ENCODE results near the gene TRAF1.

Gene TRAF1

GRCh38 chr9:120894321-120895148 is 32.1 kb downstream of the TRAF1 start:
- no peaks in the 10 kb centered on the region for H3K4me1 ChIP-seq (ENCODE audit: control insufficient read depth, insufficient read depth, low read length)
- H3K4me3 ChIP-seq (ENCODE audit: insufficient read depth, low read depth, low read length) = no peak overlapping the region
- H3K36me3 ChIP-seq (ENCODE audit: control insufficient read depth, insufficient read depth, low read length) = no peaks in the 10 kb centered on the region
- no peak overlapping the region for H3K27ac ChIP-seq (ENCODE audit: insufficient read depth, low read depth, low read length, poor library complexity, severe bottlenecking)
- WGBS, 2 experiments = 48 to 49% methylated on average over 63 of the region's 63 CpGs
- peaks cover 16% of the 10 kb centered on the region for H3K27me3 ChIP-seq (ENCODE audit: control insufficient read depth, insufficient read depth, low read length, poor library complexity, severe bottlenecking)
- H3K9me3 ChIP-seq (ENCODE audit: control insufficient read depth, low read length) = no peaks in the 10 kb centered on the region

GRCh38 chr9:120893611-120894307 is 32.8 kb downstream of the TRAF1 start:
- no peak overlapping the region for H3K27ac ChIP-seq (ENCODE audit: insufficient read depth, low read depth, low read length, poor library complexity, severe bottlenecking)
- 94 to 95% methylated on average over 13 of the region's 13 CpGs for WGBS, 2 experiments
- H3K27me3 ChIP-seq (ENCODE audit: control insufficient read depth, insufficient read depth, low read length, poor library complexity, severe bottlenecking) = peaks cover 16% of the 10 kb centered on the region
- H3K4me3 ChIP-seq (ENCODE audit: insufficient read depth, low read depth, low read length) = no peak overlapping the region
- H3K9me3 ChIP-seq (ENCODE audit: control insufficient read depth, low read length) = no peaks in the 10 kb centered on the region
- H3K36me3 ChIP-seq (ENCODE audit: control insufficient read depth, insufficient read depth, low read length) = no peaks in the 10 kb centered on the region
- no peaks in the 10 kb centered on the region for H3K4me1 ChIP-seq (ENCODE audit: control insufficient read depth, insufficient read depth, low read length)

DNA sequence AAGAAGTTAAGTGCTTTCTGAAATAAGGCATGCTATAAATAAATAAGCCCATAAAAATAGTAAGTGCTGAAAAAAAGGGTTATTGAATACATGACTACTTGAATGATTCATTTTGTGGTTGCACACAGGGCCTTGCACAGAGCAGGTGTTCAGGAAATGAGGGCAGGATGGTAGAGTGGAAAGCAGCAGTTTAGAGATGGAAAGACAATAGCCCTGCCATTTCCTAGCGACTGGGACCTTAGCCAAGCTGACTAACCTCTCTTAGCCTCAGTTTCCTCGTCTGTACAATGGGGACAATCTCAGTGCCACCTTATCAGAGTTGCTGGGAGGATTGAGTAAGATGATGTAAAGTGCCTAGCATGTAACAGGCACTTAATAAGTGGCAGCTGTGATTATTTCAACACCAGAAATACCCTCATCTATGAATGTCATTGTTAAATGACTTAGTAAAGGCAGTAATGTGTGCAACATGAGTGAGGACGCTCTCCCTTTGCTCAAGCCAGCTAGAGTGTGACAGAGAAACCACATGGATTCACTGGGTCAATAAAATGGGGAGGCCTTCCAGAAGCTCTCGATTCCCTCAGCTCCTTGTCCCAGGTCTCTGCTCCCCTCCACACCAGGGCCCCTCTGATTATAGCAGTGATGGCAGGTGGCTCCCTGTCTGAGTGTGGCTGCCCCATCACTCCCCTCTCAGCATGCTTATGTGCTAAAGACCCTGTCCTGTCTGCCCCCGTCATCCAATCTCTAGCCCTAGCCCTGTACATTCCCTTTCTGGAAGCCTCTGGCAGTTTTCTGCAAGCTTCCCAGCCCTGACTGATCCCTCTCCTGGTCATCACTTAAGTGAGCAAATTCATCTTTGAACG is 33.6 kb downstream of the TRAF1 start:
- Histone ChIP-seq H3K4me3 (ENCODE audit: insufficient read depth, low read depth, low read length) (no peak overlapping the region), H3K9me3 (ENCODE audit: control insufficient read depth, low read length) (no peaks in the 10 kb centered on the region), H3K27me3 (ENCODE audit: control insufficient read depth, insufficient read depth, low read length, poor library complexity, severe bottlenecking) (peaks cover 16% of the 10 kb centered on the region), H3K4me1 (ENCODE audit: control insufficient read depth, insufficient read depth, low read length) (no peaks in the 10 kb centered on the region), H3K27ac (ENCODE audit: insufficient read depth, low read depth, low read length, poor library complexity, severe bottlenecking) (no peak overlapping the region), H3K36me3 (ENCODE audit: control insufficient read depth, insufficient read depth, low read length) (no peaks in the 10 kb centered on the region)
- 91 to 93% methylated on average over 6 of the region's 6 CpGs for WGBS, 2 experiments

- Histone ChIP-seq H3K4me3 (ENCODE audit: insufficient read depth, low read depth, low read length) (no peak overlapping the region), H3K9me3 (ENCODE audit: control insufficient read depth, low read length) (no peaks in the 10 kb centered on the region), H3K27me3 (ENCODE audit: control insufficient read depth, insufficient read depth, low read length, poor library complexity, severe bottlenecking) (peaks cover 16% of the 10 kb centered on the region), H3K36me3 (ENCODE audit: control insufficient read depth, insufficient read depth, low read length) (no peaks in the 10 kb centered on the region), H3K4me1 (ENCODE audit: control insufficient read depth, insufficient read depth, low read length) (no peaks in the 10 kb centered on the region), H3K27ac (ENCODE audit: insufficient read depth, low read depth, low read length, poor library complexity, severe bottlenecking) (no peak overlapping the region)
- 83% methylated on average over 14 to 15 of the region's 15 CpGs for WGBS, 2 experiments
Observed at GRCh38 chr9:120891884-120892747, 34.5 kb downstream of the TRAF1 start.

- Histone ChIP-seq H3K9me3 (ENCODE audit: control insufficient read depth, low read length) (no peaks in the 10 kb centered on the region), H3K4me1 (ENCODE audit: control insufficient read depth, insufficient read depth, low read length) (peaks cover 3% of the 10 kb centered on the region), H3K27me3 (ENCODE audit: control insufficient read depth, insufficient read depth, low read length, poor library complexity, severe bottlenecking) (peaks cover 16% of the 10 kb centered on the region), H3K4me3 (ENCODE audit: insufficient read depth, low read depth, low read length) (no peak overlapping the region), H3K27ac (ENCODE audit: insufficient read depth, low read depth, low read length, poor library complexity, severe bottlenecking) (no peak overlapping the region), H3K36me3 (ENCODE audit: control insufficient read depth, insufficient read depth, low read length) (no peaks in the 10 kb centered on the region)
- WGBS, 2 experiments = 93 to 94% methylated on average over 10 of the region's 10 CpGs
Observed at GRCh38 chr9:120891245-120891883, 35.2 kb downstream of the TRAF1 start.

DNA sequence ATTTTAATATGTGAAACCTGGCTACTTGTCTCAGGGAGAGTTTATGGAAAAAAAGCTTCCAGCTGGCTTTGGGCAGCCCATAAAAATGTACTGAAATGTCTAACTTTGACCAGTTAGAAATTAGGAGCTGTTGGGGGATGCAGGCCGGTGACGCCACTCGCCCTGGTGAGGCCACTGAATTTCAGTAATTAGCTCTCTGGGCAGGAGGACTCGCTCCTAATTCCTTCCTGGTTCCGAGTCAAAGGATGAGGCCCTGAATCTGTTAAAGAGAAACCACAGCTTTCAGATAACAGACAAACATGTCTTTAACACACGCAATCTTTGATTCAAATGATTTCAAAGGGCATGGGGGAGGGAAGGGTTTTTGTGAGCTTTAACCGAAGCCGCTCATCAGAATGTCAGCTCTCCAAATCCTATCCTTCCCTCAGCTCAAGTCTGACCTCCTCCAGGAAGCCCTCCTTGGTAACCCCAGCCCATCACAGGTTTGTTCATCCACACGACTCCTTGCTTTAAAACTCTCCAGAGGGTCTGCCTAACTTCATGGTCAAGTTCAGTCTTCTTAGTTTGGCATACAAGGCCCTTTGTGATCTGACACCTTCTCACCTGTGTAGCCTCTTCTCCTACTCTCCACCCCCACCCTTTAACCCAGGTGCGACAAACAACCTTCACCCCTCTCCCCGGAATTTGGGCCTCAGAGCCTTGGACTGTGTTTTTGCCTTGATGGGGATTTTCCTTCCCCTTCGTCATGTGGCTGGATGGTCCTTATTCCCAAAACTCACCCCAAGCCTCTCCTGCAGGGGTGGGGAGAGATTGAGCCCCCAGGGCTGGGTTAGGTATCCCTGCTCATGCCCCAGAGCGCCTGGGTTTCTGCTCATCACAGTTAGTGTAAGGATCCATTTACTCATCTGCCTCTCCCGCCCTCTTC is 36.0 kb downstream of the TRAF1 start:
- Histone ChIP-seq H3K9me3 (ENCODE audit: control insufficient read depth, low read length) (no peaks in the 10 kb centered on the region), H3K27me3 (ENCODE audit: control insufficient read depth, insufficient read depth, low read length, poor library complexity, severe bottlenecking) (peaks cover 16% of the 10 kb centered on the region), H3K36me3 (ENCODE audit: control insufficient read depth, insufficient read depth, low read length) (no peaks in the 10 kb centered on the region), H3K27ac (ENCODE audit: insufficient read depth, low read depth, low read length, poor library complexity, severe bottlenecking) (no peak overlapping the region), H3K4me3 (ENCODE audit: insufficient read depth, low read depth, low read length) (no peak overlapping the region), H3K4me1 (ENCODE audit: control insufficient read depth, insufficient read depth, low read length) (peaks cover 8% of the 10 kb centered on the region)
- 85 to 86% methylated on average over 14 of the region's 14 CpGs for WGBS, 2 experiments

DNA sequence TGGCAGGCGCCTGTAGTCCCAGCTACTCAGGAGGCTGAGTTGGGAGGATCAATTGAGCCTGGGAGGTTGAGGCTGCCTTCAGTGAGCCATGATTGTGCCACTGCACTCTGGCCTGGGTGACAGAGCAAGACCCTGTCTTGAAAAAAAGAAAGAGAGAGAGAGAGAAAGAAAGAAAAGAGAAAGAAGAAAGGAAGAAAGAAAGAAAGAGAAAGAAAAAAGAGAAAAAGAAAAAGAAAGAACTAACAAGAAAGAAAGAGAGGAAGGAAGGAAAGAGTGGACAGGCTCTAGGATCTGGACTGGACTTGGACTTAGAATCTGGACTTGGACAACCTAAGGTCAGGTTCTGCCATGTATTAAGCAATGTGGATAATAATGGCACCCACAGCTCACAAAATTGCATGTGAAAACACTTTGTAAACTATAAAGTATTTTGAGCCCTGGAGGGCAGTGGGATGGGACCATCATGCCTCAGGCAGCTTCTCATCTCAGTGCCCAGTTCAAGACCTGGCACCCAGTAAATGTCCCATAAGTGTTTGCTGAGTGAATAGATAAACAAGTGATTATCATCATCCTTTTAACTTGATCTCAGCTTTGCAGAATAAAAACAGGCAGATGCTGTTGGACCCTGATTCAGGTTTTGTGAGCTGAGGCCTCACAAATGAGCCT is 36.9 kb downstream of the TRAF1 start:
- Histone ChIP-seq H3K36me3 (ENCODE audit: control insufficient read depth, insufficient read depth, low read length) (no peaks in the 10 kb centered on the region), H3K27me3 (ENCODE audit: control insufficient read depth, insufficient read depth, low read length, poor library complexity, severe bottlenecking) (peaks cover 11% of the 10 kb centered on the region), H3K27ac (ENCODE audit: insufficient read depth, low read depth, low read length, poor library complexity, severe bottlenecking) (no peak overlapping the region), H3K9me3 (ENCODE audit: control insufficient read depth, low read length) (no peaks in the 10 kb centered on the region), H3K4me1 (ENCODE audit: control insufficient read depth, insufficient read depth, low read length) (peaks cover 8% of the 10 kb centered on the region), H3K4me3 (ENCODE audit: insufficient read depth, low read depth, low read length) (no peak overlapping the region)
- WGBS, 2 experiments = 96% methylated on average over 1 of the region's 1 CpG

DNA sequence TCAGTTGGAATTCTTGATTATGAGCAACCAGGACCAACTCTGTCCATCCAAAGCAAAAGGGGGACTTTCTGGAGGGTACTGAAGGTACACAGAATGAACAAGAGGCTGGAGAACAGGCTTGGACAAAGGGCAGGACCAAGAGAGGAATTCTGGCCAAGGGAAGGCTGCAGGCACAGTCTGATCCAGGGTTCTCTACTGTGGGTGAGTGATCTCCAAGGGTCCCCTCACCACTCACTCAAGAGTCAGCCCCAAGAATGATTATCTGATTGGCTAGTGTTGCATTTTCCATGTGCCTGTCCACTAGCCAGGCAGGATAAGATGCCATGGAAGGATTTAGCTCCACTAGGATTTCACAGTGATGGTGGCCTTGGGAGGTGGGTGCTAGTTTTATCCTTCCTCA is 38.0 kb downstream of the TRAF1 start:
- Histone ChIP-seq H3K4me3 (ENCODE audit: insufficient read depth, low read depth, low read length) (no peak overlapping the region), H3K27me3 (ENCODE audit: control insufficient read depth, insufficient read depth, low read length, poor library complexity, severe bottlenecking) (no peaks in the 10 kb centered on the region), H3K27ac (ENCODE audit: insufficient read depth, low read depth, low read length, poor library complexity, severe bottlenecking) (no peak overlapping the region), H3K9me3 (ENCODE audit: control insufficient read depth, low read length) (no peaks in the 10 kb centered on the region), H3K36me3 (ENCODE audit: control insufficient read depth, insufficient read depth, low read length) (no peaks in the 10 kb centered on the region), H3K4me1 (ENCODE audit: control insufficient read depth, insufficient read depth, low read length) (peaks cover 8% of the 10 kb centered on the region)
